Cardiac fibroblast (primary cell): ENCODE measurements around the gene SERPINA1.
"Not testable (repeated sequence)": the region's sequence is repeated elsewhere in the genome, so short reads cannot be mapped to it uniquely, and the experiment has no call there.

Experiments used
- DNase-seq, 2 donors: peaks; one replicate each; pipeline versions ENCODE4 v3.0.0 to v3.0.0-alpha.2; 2010; ENCODE audit warnings: low read depth in 2 of 2
- H3K4me3 ChIP-seq, 2 donors: replicated peaks in 1 of 2; 1 replicate in 1 of 2; 2 replicates in 1 of 2; pipeline ENCODE4 v1.5.1; 2011; ENCODE audit warnings: low read depth in 2 of 2, low read length in 2 of 2, mild to moderate bottlenecking in 2 of 2, moderate library complexity in 1 of 2
- TF ChIP-seq, protein P1 (sequence below): IDR thresholded peaks from one replicate; pipeline ENCODE4 v1.5.1; 2011; ENCODE audit warnings: low read depth, mild to moderate bottlenecking, low read length, inconsistent platforms

The SERPINA1 gene

DNA sequence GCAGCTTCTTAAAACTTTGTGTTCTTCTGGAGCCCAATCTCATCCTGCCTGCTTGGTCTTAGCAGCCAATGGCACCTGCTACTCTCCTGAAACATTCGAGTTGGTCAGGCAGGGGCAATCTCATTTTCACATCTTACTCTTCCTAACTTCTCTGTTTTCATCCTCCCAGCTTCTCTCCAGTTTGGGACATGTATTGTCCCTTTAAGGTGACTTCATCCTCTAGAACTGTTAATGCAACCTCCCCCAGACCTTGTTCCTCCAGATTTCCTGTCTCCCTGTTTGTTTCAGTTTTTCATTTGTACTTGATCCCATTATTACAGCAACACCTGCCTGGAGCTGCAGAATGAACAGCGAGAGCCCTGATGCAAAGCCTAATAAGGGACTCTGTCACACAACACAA is 32.9 kb upstream of the SERPINA1 start:
- TF ChIP-seq, protein P1, sequence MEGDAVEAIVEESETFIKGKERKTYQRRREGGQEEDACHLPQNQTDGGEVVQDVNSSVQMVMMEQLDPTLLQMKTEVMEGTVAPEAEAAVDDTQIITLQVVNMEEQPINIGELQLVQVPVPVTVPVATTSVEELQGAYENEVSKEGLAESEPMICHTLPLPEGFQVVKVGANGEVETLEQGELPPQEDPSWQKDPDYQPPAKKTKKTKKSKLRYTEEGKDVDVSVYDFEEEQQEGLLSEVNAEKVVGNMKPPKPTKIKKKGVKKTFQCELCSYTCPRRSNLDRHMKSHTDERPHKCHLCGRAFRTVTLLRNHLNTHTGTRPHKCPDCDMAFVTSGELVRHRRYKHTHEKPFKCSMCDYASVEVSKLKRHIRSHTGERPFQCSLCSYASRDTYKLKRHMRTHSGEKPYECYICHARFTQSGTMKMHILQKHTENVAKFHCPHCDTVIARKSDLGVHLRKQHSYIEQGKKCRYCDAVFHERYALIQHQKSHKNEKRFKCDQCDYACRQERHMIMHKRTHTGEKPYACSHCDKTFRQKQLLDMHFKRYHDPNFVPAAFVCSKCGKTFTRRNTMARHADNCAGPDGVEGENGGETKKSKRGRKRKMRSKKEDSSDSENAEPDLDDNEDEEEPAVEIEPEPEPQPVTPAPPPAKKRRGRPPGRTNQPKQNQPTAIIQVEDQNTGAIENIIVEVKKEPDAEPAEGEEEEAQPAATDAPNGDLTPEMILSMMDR = no peak
- H3K4me3 ChIP-seq = no peak overlapping the region
- DNase-seq = no peak

DNA sequence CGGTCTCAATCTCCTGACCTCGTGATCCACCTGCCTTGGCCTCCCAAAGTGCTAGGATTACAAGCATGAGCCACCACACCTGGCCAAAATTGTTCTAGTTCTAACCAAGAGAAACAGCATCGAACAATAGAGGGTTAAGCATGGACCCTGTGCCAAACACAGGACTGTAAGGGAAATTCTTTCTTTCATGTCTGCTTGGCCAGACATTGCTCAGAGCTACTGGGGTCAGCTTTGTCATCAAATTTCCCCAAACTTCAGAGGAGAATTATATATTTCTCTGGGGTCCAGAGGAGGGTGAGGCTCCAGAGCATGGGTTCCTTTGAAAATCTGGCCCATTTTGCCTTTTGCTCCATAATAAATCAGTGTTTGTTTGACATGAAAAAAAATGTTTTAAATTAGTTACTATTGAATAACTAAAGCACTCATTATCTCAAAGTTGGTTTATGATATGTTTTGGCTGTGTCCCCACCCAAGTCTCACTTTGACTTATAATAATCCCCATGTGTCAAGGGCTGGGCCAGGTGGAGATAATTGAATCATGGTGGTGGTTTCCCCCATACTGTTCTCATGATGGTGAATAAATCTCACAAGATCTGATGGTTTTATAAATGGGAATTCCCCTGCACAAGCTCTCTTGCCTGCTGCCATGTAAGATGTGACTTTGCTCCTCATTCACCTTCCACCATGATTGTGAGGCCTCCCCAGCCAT is 29.2 kb upstream of the SERPINA1 start:
- not testable (repeated sequence) for H3K4me3 ChIP-seq, DNase-seq

DNA sequence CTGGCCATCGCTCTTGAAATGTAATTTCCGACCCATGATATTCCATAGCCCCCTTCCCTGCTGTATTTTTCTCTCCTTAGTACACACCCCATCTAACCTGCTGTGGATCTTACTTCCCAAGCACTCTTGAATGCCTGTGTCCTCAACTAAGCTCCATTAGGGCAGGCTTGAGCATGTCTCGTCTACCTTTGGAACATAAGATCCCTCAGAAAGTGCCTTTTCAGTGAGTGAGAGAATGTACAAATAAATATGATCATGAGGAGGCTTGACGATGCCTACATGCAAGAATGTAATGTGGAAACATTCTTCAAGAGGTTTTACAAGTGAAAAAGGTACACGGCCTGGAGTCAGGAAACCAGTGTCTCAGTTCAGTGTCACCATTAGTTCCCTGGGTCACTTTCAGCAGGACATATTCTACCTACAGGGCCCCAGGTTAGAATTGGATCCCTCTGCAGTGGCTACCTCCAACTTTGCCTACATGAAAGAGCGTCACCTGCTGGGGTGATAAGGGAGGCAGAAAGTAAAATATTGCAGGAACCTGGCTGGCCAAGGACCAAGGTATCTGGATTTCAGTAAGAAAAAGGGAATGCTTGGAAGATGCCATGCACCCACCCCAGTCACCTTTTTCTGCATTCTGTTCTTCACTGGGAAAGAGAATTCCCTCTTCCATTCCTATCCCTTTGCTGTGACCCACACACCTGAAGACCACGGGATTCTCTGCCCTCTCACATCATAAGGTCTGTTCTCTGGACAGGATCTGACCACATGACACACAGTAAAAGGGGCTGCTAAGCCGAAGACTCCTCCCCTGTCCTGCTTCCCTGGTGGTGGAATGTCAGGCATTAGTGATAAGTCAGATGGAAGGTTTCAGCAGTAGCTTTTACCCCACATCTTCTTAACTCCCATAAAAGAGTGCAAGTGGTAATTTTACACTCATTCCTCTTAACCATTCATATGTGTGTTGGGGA is 24.6 kb upstream of the SERPINA1 start:
- peak; percentile 18 to 24 for DNase-seq
- TF ChIP-seq, protein P1 = peak; percentile 51
- no peak overlapping the region for H3K4me3 ChIP-seq

DNA sequence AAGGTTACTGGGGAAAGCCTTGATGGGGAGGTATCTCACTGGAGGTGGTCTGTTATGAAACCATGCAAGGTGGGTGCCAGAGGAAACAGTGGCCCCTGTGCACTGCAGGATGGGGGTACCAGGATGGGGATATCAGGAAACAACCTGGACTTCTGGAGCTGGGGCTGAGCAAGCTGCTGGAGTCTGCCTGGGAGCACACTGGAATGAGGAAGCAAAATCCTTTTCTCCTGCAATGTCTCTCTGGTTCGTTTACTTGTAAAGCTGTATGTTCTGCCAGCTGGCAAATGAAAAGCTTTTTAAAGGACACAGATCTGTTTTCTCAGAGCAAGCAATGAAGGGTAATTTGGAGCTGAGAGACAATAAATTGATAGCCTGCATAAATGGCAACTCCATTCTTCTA is 23.2 kb upstream of the SERPINA1 start:
- TF ChIP-seq, protein P1 = no peak
- no peak for DNase-seq
- no peak overlapping the region for H3K4me3 ChIP-seq

DNA sequence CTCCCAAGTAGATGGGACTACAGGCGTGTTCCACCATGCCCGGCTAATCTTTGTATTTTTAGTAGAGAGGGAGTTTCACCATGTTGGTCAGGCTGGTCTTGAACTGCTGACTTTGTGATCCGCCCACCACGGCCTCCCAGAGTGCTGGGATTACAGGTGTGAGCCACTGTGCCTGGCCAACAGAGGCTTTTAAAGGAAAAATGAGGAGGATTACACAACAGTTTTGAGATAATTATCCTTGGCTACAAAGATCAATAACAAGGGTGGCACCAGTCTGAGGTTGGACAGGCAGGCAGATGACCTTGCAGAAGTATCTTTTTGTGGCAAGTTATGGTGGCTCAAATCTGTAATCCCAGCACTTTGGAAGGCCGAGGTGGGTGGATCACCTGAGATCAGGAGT is 21.0 kb upstream of the SERPINA1 start:
- H3K4me3 ChIP-seq, DNase-seq: not testable (repeated sequence)

DNA sequence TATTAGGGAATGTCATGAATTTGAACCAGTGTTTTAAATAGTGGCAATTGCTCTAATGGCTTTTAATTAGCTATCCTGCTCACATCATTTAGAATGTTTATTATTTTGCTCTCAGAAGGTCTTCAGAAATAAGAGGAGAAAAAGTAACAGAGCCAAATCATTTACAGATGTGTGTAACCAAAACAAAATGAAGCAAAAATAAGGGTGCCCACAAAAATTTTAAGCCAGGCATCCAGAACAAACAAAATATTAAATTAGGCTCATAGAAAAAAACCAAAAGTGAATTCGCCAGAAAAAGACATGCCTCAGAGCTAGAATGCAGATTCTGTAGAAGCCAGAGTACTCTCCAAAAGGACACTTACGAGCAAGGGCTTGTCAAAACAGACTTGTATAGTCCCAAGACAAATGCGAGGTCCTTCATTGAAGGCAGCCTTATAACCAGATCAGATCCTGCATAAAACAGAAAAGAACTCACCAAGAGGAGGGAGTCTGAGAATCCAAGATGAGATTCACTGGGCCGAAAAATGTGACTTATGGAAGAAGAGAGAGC is 20.2 kb upstream of the SERPINA1 start:
- no peak overlapping the region for H3K4me3 ChIP-seq
- DNase-seq = no peak
- TF ChIP-seq, protein P1 = no peak

DNA sequence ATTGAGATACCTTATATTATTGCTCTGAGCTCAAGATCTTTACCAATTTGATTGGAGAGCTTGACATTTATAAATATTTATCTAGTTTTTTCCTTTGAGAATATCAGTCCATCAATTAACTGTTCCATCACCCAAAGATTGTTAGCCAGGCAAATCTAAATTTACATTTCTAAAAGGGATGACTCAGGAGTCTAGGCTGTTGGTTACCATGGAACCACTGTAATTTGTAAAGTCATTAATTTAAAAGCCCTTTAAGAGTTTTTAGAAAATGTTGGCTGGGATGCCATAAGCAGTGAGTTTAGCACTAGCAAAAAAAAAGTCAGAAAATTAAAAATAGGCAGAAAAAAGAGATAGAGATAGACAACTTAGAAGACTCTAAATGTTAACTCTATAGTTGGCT is 19.5 kb upstream of the SERPINA1 start:
- no peak overlapping the region for H3K4me3 ChIP-seq
- TF ChIP-seq, protein P1 = no peak
- no peak for DNase-seq
